Measurements from ENCODE around the gene EHD1. TPM values are rescaled to one million over a fixed set of nuclear protein-coding genes. Genes with fewer than 3 reads are reported as not detected.

The EHD1 gene
- polyA plus RNA-seq, 1 donor (not counting 4 experiments of a cell fraction or from before 2014, with no cell fraction given): 73.9 TPM

DNA sequence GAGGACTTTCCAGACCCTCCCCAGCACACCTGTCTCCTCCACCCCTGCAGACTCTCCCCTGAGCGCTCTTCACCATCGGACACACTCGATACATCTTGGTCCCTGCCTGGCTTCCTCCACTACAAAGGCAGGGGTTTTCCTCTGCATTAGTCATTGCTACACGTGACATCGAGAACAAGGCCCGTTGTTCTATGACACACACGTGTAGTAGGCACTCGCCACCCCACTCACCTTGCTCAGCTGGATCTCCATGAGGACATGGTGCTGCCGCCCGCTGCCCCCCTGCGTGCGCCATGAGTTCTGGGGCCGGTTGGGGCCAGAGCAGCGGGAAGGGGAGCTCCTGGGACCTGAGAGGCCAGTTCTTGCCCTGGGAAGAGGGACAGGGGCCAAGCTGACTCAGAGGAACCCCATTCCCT, 21.9 kb upstream of the EHD1 start:
- no peak overlapping the region for H2AFZ ChIP-seq (ENCODE audit: control insufficient read depth, low read length)
- no peaks in the 10 kb centered on the region for H3K79me2 ChIP-seq (ENCODE audit: control insufficient read depth, insufficient read depth, low read length)
- peak overlapping the region; percentile 42 for H3K27ac ChIP-seq (ENCODE audit: control insufficient read depth, insufficient read depth, low read length)
- no peaks in the 10 kb centered on the region for H3K9me1 ChIP-seq (ENCODE audit: control insufficient read depth, extremely low read depth, insufficient read depth, low read length)
- H3K9ac ChIP-seq (ENCODE audit: control insufficient read depth, extremely low read depth, insufficient read depth, low read length): peak overlapping the region; percentile 31
- H3K4me1 ChIP-seq (ENCODE audit: control insufficient read depth, extremely low read depth, insufficient read depth, low read length): peaks cover 10% of the 10 kb centered on the region
- no peaks in the 10 kb centered on the region for H3K27me3 ChIP-seq (ENCODE audit: control insufficient read depth, extremely low read depth, insufficient read depth, low read length)
- H3K4me3 ChIP-seq (ENCODE audit: control insufficient read depth in 2 of 3, extremely low read depth in 1 of 3, insufficient read depth in 2 of 3, low read depth in 1 of 3, low read length in 3 of 3): no peak overlapping the region
- H3K4me2 ChIP-seq (ENCODE audit: control insufficient read depth, extremely low read depth, insufficient read depth, low read depth, low read length): peak overlapping the region; percentile 14
- no peak for DNase-seq (ENCODE audit: low read depth, low spot score)
- peak; percentile 86 for FAIRE-seq
- dilution Hi-C loops (cut with MboI; ENCODE audit: extremely low pct_ligation_motif_present, low sequenced_read_pairs): no loop called here
- H3K9me3 ChIP-seq (ENCODE audit: control insufficient read depth, low read depth, low read length): no peaks in the 10 kb centered on the region
- H3K36me3 ChIP-seq (ENCODE audit: control insufficient read depth in 2 of 2, extremely low read depth in 1 of 2, insufficient read depth in 2 of 2, low read length in 2 of 2): peaks cover 11 to 30% of the 10 kb centered on the region in 2 experiments
- H4K20me1 ChIP-seq (ENCODE audit: control insufficient read depth, extremely low read depth, insufficient read depth, low read length): no peaks in the 10 kb centered on the region
- TF ChIP-seq, protein P1, sequence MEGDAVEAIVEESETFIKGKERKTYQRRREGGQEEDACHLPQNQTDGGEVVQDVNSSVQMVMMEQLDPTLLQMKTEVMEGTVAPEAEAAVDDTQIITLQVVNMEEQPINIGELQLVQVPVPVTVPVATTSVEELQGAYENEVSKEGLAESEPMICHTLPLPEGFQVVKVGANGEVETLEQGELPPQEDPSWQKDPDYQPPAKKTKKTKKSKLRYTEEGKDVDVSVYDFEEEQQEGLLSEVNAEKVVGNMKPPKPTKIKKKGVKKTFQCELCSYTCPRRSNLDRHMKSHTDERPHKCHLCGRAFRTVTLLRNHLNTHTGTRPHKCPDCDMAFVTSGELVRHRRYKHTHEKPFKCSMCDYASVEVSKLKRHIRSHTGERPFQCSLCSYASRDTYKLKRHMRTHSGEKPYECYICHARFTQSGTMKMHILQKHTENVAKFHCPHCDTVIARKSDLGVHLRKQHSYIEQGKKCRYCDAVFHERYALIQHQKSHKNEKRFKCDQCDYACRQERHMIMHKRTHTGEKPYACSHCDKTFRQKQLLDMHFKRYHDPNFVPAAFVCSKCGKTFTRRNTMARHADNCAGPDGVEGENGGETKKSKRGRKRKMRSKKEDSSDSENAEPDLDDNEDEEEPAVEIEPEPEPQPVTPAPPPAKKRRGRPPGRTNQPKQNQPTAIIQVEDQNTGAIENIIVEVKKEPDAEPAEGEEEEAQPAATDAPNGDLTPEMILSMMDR (optimal IDR thresholded peaks at IDR 0.05 in 1 of 3, IDR thresholded peaks at IDR 0.05 in 1 of 3, conservative IDR thresholded peaks at IDR 0.05 in 1 of 3; ENCODE audit: extremely low read depth in 1 of 3, insufficient read depth in 2 of 3, low read length in 3 of 3): no peak
- TF ChIP-seq EZH2 (IDR thresholded peaks at IDR 0.05; ENCODE audit: low read length): no peak

GRCh38 chr11:64898541-64898940, 20.1 kb upstream of the EHD1 start:
- FAIRE-seq: no peak
- Histone ChIP-seq H3K4me3 (ENCODE audit: control insufficient read depth in 2 of 3, extremely low read depth in 1 of 3, insufficient read depth in 2 of 3, low read depth in 1 of 3, low read length in 3 of 3) (no peak overlapping the region), H3K79me2 (ENCODE audit: control insufficient read depth, insufficient read depth, low read length) (no peaks in the 10 kb centered on the region), H3K4me2 (ENCODE audit: control insufficient read depth, extremely low read depth, insufficient read depth, low read depth, low read length) (no peak overlapping the region), H2AFZ (ENCODE audit: control insufficient read depth, low read length) (no peak overlapping the region), H3K4me1 (ENCODE audit: control insufficient read depth, extremely low read depth, insufficient read depth, low read length) (peaks cover 10% of the 10 kb centered on the region), H3K9me3 (ENCODE audit: control insufficient read depth, low read depth, low read length) (no peaks in the 10 kb centered on the region), H3K9ac (ENCODE audit: control insufficient read depth, extremely low read depth, insufficient read depth, low read length) (no peak overlapping the region), H3K27ac (ENCODE audit: control insufficient read depth, insufficient read depth, low read length) (no peak overlapping the region), H3K27me3 (ENCODE audit: control insufficient read depth, extremely low read depth, insufficient read depth, low read length) (no peaks in the 10 kb centered on the region), H3K36me3 (ENCODE audit: control insufficient read depth in 2 of 2, extremely low read depth in 1 of 2, insufficient read depth in 2 of 2, low read length in 2 of 2) (peaks cover 11 to 31% of the 10 kb centered on the region in 2 experiments), H3K9me1 (ENCODE audit: control insufficient read depth, extremely low read depth, insufficient read depth, low read length) (no peaks in the 10 kb centered on the region), H4K20me1 (ENCODE audit: control insufficient read depth, extremely low read depth, insufficient read depth, low read length) (no peaks in the 10 kb centered on the region)
- dilution Hi-C loops (cut with MboI; ENCODE audit: extremely low pct_ligation_motif_present, low sequenced_read_pairs): no loop called here
- TF ChIP-seq EZH2 (IDR thresholded peaks at IDR 0.05; ENCODE audit: low read length): no peak
- TF ChIP-seq, protein P1 (optimal IDR thresholded peaks at IDR 0.05 in 1 of 3, IDR thresholded peaks at IDR 0.05 in 1 of 3, conservative IDR thresholded peaks at IDR 0.05 in 1 of 3; ENCODE audit: extremely low read depth in 1 of 3, insufficient read depth in 2 of 3, low read length in 3 of 3): no peak
- DNase-seq (ENCODE audit: low read depth, low spot score): no peak
